Measurements from ENCODE around the gene ARID1A.

DNA sequence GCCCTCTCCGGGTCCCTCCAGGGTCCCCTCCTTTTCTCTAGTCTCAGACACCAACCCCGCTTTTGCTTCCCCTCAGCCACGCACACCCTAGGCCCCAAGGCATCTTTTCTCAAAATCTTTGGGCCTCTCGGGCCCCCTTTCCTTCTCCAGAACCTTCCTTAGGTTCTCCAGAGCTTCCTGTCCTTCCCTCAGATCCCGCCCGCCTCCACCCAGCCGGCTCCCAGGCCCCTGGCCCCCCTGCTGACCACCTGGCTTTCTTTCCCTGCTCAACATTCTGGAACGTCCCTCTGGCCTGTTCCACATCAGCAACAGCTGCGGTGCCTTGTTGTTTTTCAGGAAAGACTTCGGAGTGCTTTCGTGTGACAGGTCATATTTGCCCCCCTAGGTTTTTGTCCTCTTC is 131.8 kb downstream of the ARID1A start:
- no peak for TF ChIP-seq POLR2A (IDR thresholded peaks at IDR 0.05)
- TF ChIP-seq, protein P1, sequence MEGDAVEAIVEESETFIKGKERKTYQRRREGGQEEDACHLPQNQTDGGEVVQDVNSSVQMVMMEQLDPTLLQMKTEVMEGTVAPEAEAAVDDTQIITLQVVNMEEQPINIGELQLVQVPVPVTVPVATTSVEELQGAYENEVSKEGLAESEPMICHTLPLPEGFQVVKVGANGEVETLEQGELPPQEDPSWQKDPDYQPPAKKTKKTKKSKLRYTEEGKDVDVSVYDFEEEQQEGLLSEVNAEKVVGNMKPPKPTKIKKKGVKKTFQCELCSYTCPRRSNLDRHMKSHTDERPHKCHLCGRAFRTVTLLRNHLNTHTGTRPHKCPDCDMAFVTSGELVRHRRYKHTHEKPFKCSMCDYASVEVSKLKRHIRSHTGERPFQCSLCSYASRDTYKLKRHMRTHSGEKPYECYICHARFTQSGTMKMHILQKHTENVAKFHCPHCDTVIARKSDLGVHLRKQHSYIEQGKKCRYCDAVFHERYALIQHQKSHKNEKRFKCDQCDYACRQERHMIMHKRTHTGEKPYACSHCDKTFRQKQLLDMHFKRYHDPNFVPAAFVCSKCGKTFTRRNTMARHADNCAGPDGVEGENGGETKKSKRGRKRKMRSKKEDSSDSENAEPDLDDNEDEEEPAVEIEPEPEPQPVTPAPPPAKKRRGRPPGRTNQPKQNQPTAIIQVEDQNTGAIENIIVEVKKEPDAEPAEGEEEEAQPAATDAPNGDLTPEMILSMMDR (IDR thresholded peaks at IDR 0.05): no peak

Measured in ovary (tissue), 3 donors.